GM12892 (cell line): Measurements from ENCODE around the gene TRIO. TPM values are rescaled to one million over a fixed set of nuclear protein-coding genes. Genes with fewer than 3 reads are reported as not detected.
A peak's percentile ranks its signal among the peaks of the same experiment; 100 is the strongest.
"Not testable (repeated sequence)": the region's sequence is repeated elsewhere in the genome, so short reads cannot be mapped to it uniquely, and the experiment has no call there.

Experiments
- DNase-seq: peaks from one replicate; pipeline ENCODE4 v3.0.0; 2011; ENCODE audit not compliant: insufficient read length
- FAIRE-seq: peaks from 2 replicates; lab custom pipeline; 2011; peaks lifted over from hg19 to GRCh38; lab: Jason Lieb, UNC
- POLR2A ChIP-seq: IDR thresholded peaks from 2 replicates; pipeline ENCODE4 v1.6.1; 2011; ENCODE audit warnings: low read depth, low read length, control low read depth
- POLR2AphosphoS5 ChIP-seq: IDR thresholded peaks from 2 replicates; pipeline ENCODE4 v1.6.1; 2011; ENCODE audit warnings: low read depth, low read length, control low read depth
- TAF1 ChIP-seq: IDR thresholded peaks from 2 replicates; pipeline ENCODE4 v1.6.1; 2011; ENCODE audit warnings: low read depth, mild to moderate bottlenecking, control low read depth, low read length, borderline replicate concordance
- polyA plus RNA-seq: library from polyadenylated mRNA; unstranded; fragments of >200 nt; gene quantifications from one replicate; pipeline ENCODE4 v1.2.1, GENCODE V29; 2012; ENCODE audit warnings: missing spikeins, inconsistent platforms; ENCODE audit not compliant: missing spikeins

TRIO gene
- polyA plus RNA-seq = 77.8 TPM

DNA sequence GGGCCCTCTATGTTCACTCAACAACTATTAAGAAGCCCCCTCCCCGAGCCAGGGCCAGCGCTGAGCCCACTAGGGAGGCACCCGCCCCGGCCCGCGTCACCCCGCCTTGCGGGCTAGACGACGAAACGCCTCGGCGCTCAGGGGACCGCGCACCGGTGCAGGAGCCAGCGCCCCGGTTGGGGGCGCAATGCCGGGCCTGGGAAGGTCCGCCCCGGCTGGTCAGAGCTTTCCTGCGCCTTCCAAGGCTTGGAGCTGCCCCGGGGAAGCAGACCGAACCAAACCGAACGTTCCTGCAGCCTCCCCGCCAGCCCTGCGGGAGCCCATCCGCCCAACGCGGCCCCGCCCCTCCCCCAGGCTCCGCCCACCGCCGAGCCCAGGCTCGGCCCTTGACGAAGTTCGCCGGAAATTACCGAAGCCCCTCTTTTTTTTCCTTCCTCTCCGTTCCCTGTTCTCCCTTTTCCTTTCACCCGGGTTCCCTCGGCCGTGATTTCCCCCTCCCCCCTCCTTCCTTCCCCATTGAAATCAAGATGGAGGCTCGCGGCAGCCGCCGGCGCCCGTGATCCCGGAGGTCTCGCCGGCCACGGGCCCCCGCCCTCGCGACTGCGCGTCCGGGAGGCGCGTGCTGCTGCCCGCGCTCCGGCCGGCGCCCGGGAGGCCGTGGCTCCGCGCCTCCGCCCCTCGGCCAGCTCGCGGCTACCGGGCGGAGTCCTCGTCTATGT is at the start of gene TRIO:
Gene TRIO, plus strand, starts transcription at position 516 of the 719 bp plus-strand sequence. CDS start 384 bp downstream, outside the sequence.
- TF ChIP-seq POLR2A (peak; percentile 64; the same call in 1 of the 2 replicates), TAF1 (0 out of 2 replicates have a peak, but pooled peaks have one; percentile 16), POLR2AphosphoS5 (no peak)
- FAIRE-seq = peak; percentile 94
- DNase-seq = peak; percentile 67

DNA sequence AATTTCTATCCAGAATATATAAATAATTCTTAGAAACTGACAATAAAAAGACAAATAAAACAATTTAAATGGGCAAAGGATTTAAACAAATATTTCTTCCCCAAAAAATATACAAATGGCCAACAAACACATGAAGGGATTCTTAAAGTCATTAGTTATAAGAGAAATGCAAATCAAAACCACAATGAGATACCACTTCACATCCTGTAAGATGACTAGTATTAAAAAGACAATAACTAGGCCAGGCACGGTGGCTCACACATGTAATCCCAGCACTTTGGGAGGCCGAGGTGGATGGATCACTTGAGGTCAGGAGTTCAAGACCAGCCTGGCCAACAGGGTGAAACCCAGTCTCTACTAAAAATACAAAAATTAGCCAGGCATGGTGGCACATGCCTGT is 45.8 kb upstream of the TRIO start:
- DNase-seq, FAIRE-seq: not testable (repeated sequence)

DNA sequence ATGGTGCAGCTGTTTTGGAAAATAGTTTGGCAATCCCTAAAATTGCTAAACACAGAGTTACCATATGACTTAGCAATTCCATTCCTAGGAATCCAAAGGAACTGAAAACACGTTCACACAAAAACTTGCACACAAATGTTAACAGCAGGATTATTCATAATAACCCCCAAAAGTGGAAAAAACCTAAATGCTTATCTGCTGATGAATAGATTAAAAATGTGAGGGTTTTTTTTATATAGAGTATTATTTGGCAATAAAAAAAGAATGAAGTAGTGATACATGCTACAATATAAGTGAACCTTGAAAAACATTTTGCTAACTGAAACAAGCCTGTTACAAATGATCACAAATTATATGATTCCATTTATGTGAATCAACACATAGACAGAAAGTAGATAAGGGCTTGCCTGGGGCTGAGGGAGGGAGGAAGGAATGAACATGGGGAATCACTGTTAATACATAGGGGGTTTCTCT is 45.1 kb upstream of the TRIO start:
- DNase-seq (no peak), FAIRE-seq (no peak)
- TF ChIP-seq POLR2A (no peak), POLR2AphosphoS5 (no peak), TAF1 (no peak)

- no peak for FAIRE-seq
- no peak for DNase-seq
- no peak for TF ChIP-seq TAF1
- TF ChIP-seq POLR2AphosphoS5 = no peak
- TF ChIP-seq POLR2A = no peak
Measured at GRCh38 chr5:14100281-14100680, 42.9 kb upstream of the TRIO start.

DNA sequence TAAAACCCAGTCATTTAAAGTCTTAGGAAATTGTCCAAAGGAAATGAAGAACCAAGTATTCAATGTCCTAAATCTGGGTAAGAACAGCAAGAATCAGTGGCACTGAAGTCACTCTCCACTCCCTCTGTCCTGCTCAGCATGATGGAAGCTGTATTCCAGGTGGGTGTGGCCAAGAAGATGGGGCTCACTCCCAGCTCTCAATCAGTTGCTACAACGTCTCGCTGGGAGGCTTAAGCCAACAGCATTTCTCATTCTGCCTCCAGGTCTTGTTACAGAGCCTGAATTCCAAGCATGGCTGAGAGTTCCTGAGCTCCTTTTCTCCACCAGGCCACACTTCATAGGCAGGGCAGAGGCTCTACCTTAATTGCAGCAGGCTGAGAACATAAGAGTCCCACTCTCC is 41.2 kb upstream of the TRIO start:
- FAIRE-seq = no peak
- TF ChIP-seq POLR2A (no peak), TAF1 (no peak), POLR2AphosphoS5 (no peak)
- DNase-seq = no peak

DNA sequence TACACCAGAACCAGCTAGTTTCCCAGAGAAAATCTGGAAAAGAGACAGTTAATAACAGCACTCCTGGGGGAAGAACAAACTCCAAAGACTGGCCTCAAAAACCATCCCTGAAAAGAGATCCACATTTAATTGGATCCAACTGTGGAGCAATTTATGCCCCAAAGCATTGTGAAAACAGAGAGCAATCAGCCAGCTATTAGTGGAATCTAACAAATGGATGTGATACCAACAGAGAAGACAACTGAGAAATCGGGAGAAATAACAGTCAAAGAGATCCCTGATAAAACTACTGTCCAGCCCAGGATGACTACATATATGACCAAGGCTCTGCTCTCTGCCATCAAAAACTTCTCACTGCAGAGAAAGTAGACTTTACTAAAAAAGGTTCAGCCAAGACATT is 40.5 kb upstream of the TRIO start:
- no peak for DNase-seq
- no peak for FAIRE-seq
- TF ChIP-seq TAF1 (no peak), POLR2A (no peak), POLR2AphosphoS5 (no peak)

DNA sequence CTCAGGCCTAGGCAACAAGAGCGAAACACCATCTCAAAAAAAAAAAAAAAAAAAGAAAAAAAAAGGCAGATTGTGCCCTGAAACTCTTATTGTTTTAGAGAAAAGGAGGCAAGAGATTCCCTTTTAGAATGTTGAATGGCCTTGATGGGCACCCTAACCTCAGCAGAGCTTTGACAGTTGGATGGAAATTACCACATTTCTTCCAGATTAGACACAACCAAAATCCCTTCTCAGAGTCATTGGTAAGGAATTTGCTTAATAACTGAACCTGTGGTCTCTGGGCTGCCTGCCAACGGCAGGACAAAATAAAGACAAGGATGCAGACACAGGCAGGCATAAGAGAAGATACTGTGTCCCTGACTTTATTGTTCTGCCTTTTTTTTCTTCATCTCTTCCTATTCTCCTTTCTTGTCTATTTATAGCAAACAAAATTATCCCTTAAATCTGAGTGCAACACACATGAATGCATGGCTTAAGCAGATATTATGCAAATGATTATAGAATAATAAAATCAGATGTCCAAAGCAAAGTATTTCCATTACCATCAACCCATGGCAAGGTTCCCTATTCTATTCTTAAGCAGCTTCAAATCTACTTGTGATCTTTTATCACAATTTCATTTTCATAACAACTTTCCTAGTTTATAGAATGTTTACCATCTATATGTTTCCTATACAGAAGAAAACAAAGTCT is 37.3 kb upstream of the TRIO start:
- no peak for DNase-seq
- FAIRE-seq = no peak
- no peak for TF ChIP-seq TAF1
- no peak for TF ChIP-seq POLR2A
- no peak for TF ChIP-seq POLR2AphosphoS5

DNA sequence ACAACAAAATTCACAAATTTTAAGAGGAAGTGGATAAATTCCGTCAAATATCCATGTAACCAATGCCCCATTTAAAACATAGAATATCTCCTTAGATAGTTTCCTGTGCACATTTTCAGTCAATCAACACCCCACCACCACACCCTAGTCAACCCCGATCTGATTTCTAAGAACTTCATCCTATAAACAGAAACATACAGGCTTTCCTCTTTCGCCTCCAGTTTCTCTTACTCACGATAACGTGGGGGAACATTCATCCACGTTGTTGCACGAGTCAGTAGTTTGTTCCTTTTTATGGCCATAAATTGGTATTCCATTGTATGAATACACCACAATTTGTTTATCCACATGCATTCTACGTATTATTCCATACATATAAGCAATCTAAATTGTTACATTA is 35.6 kb upstream of the TRIO start:
- FAIRE-seq (peak; percentile 67), DNase-seq (no peak)
- no peak for TF ChIP-seq POLR2A
- TF ChIP-seq POLR2AphosphoS5 = no peak
- no peak for TF ChIP-seq TAF1

DNA sequence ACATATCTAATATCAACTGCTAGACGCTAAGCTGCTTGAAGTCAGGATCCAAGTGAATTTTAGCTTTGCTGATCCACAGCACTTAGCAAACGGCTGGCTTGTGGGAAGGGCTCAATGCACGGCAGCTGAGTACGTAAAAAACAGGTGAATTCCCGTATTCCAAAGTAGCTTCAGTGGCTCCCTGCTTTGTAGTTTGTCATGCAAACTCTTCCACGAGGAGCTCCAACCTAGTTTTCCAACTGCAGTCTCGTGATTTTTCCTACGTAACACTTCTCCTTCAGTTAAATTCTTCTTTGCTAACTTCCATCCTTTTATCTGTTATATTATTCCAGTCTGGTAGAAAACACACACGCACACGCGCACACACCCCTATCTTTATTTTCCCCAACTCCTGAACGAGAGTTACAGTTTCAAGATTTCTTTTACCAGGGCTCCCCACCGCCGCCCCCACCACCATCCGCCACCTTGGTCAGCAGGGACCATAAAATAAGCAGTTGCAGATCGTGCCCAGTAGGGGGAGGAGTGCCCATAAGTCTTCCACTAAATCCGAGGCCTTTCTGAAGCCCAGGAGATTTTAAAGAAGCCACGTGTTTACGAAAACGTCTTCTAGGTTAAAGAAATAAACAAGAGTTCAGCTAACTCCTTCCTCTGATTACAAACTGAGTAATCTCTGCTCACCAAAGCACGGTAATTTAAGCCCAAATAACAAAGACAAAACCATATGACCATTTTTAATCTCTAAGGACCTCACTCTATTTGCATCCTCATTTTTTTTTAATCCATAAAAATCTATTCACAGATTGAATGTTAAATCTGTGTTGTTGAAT is 34.8 kb upstream of the TRIO start:
- DNase-seq = peak; percentile 43
- peak; percentile 88 for FAIRE-seq

DNA sequence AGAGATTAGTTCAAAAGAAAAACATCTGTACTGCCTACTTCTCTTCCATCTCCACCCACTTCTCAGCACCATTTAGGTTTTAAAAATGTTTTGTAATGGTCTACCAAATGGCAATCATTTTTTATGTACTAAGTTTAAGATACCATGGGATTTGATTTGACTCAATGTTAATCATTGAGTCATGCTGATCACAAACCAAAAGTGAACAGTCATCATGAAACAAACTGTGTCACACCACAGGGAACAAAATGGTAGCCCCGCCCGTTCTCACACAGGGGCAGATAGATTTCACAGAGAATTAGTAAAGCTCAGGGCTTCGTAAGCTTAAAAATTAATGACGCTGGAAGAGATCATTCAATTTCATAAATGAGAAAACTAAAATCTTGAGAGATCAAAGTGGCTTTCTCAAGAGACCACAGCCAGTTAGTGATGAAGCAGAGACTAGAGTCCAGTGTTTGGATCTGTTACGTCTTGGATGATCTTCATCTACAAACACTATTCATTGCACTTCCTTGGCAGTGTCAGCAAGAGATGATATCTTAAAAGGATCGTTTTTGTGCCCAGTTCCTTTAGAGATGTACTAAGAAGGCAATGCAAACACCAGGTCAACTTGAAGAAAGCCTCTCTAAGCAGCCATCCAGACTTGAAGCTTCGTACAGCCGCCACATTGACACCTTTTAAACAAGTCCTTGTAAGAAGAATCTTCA is 33.9 kb upstream of the TRIO start:
- FAIRE-seq = peak; percentile 92
- DNase-seq = peak; percentile 23
- TF ChIP-seq TAF1 = no peak
- no peak for TF ChIP-seq POLR2AphosphoS5
- TF ChIP-seq POLR2A = no peak

More for the DNA sequence above, 34.8 kb upstream of the TRIO start:
- no peak for TF ChIP-seq POLR2AphosphoS5
- TF ChIP-seq POLR2A = no peak
- no peak for TF ChIP-seq TAF1

DNA sequence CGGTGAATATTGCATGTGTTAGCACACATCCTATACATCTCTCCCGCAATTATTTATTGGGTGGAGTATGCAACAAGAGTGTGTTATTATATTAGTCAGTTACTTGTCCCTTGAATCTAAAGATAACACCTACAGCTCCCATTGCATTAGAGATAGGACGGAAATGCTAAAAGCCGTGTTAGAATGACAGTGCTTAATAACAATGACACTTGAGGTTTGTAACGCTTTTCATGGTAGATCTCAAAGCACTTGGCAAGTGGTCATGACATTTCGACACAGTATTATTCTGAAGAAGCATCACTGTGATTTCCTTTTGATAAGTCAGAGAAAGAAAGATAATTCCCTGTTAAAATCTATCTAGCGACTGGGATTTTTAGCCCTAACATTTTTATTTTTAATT is 33.4 kb upstream of the TRIO start:
- FAIRE-seq (no peak), DNase-seq (no peak)
- TF ChIP-seq TAF1 (no peak), POLR2AphosphoS5 (no peak), POLR2A (no peak)
